ENCODE results near the gene CYREN. TPM values are rescaled to one million over a fixed set of nuclear protein-coding genes. Genes with fewer than 3 reads are reported as not detected.

Gene CYREN
- total and polyA plus RNA-seq, 10 donors = 21.2 to 55.0 (median 44.1) TPM

GRCh38 chr7:135201350-135201749 lies 30.8 kb upstream of the CYREN start:
- WGBS, 5 donors = 89 to 91% (median 90%) methylated on average over 2 of the region's 2 CpGs
- H3K4me1 ChIP-seq = peaks cover 0 to 29% (median 6%) of the 10 kb centered on the region in 6 donors
- H3K4me3 ChIP-seq = no peak overlapping the region
- H3K9me3 ChIP-seq = no peaks in the 10 kb centered on the region
- DNase-seq = no peak
- intact Hi-C loops (cut with DNase I; ENCODE audit: low total_unique reads) = no loop called here
- H3K27ac ChIP-seq = no peak overlapping the region
- TF ChIP-seq CTCF (IDR thresholded peaks at IDR 0.05 in 8 of 11, conservative IDR thresholded peaks at IDR 0.05 in 3 of 11) = no peak
- no peak for TF ChIP-seq POLR2A (IDR thresholded peaks at IDR 0.05)
- no peak for TF ChIP-seq POLR2AphosphoS5 (IDR thresholded peaks at IDR 0.05)
- H3K27me3 ChIP-seq (replicated peaks in 1 of 7) = no peaks in the 10 kb centered on the region
- peaks cover 2 to 99% (median 70%) of the 10 kb centered on the region in 6 donors for H3K36me3 ChIP-seq

- Histone ChIP-seq H3K36me3 (peaks cover 2 to 100% (median 74%) of the 10 kb centered on the region in 6 donors), H3K9me3 (no peaks in the 10 kb centered on the region), H3K4me3 (no peak overlapping the region), H3K4me1 (peaks cover 0 to 29% (median 6%) of the 10 kb centered on the region in 6 donors), H3K27me3 (replicated peaks in 1 of 7) (no peaks in the 10 kb centered on the region), H3K27ac (no peak overlapping the region)
- intact Hi-C loops (cut with DNase I; ENCODE audit: low total_unique reads) = no loop called here
- TF ChIP-seq POLR2AphosphoS5 (IDR thresholded peaks at IDR 0.05) (no peak), CTCF (IDR thresholded peaks at IDR 0.05 in 8 of 11, conservative IDR thresholded peaks at IDR 0.05 in 3 of 11) (no peak), POLR2A (IDR thresholded peaks at IDR 0.05) (no peak)
- WGBS, 5 donors = 90 to 98% (median 93%) methylated on average over 3 of the region's 3 CpGs
- no peak for DNase-seq
These were observed 30.4 kb upstream of the CYREN start for GRCh38 chr7:135200821-135201331.

GRCh38 chr7:135199439-135199838 lies 28.9 kb upstream of the CYREN start:
- Histone ChIP-seq H3K27ac (no peak overlapping the region), H3K36me3 (peaks cover 2 to 100% (median 77%) of the 10 kb centered on the region in 6 donors), H3K27me3 (replicated peaks in 1 of 7) (no peaks in the 10 kb centered on the region), H3K9me3 (no peaks in the 10 kb centered on the region), H3K4me3 (no peak overlapping the region), H3K4me1 (peaks cover 0 to 25% (median 5%) of the 10 kb centered on the region in 6 donors)
- WGBS, 5 donors = 88 to 96% (median 94%) methylated on average over 4 of the region's 4 CpGs
- peak; percentile 14 for DNase-seq
- intact Hi-C loops (cut with DNase I; ENCODE audit: low total_unique reads) = no loop called here
- no peak for TF ChIP-seq POLR2A (IDR thresholded peaks at IDR 0.05)

- no peak for DNase-seq
- H3K36me3 ChIP-seq = peaks cover 2 to 100% (median 80%) of the 10 kb centered on the region in 6 donors
- TF ChIP-seq POLR2AphosphoS5 (IDR thresholded peaks at IDR 0.05) = no peak
- no peak overlapping the region for H3K4me3 ChIP-seq
- no peaks in the 10 kb centered on the region for H3K9me3 ChIP-seq
- no peaks in the 10 kb centered on the region for H3K27me3 ChIP-seq (replicated peaks in 1 of 7)
- 88 to 97% (median 95%) methylated on average over 12 to 15 of the region's 15 CpGs for WGBS, 5 donors
- H3K4me1 ChIP-seq = peaks cover 0 to 12% (median 0%) of the 10 kb centered on the region in 6 donors
- H3K27ac ChIP-seq = no peak overlapping the region
- intact Hi-C loops (cut with DNase I; ENCODE audit: low total_unique reads) = no loop called here
These were observed 27.6 kb upstream of the CYREN start for GRCh38 chr7:135197906-135198655.

GRCh38 chr7:135197343-135197742 lies 26.8 kb upstream of the CYREN start:
- peaks cover 2 to 100% (median 85%) of the 10 kb centered on the region in 6 donors for H3K36me3 ChIP-seq
- peak; percentile 60 for DNase-seq
- H3K27me3 ChIP-seq (replicated peaks in 1 of 7) = no peaks in the 10 kb centered on the region
- WGBS, 5 donors = 80 to 97% (median 94%) methylated on average over 2 of the region's 2 CpGs
- intact Hi-C loops (cut with DNase I; ENCODE audit: low total_unique reads) = no loop called here
- peaks cover 0 to 6% (median 0%) of the 10 kb centered on the region in 6 donors for H3K4me1 ChIP-seq
- TF ChIP-seq POLR2A (IDR thresholded peaks at IDR 0.05) (no peak), POLR2AphosphoS5 (IDR thresholded peaks at IDR 0.05) (no peak), CTCF (IDR thresholded peaks at IDR 0.05 in 8 of 11, conservative IDR thresholded peaks at IDR 0.05 in 3 of 11) (no peak)
- no peak overlapping the region for H3K27ac ChIP-seq
- no peak overlapping the region for H3K4me3 ChIP-seq
- H3K9me3 ChIP-seq = no peaks in the 10 kb centered on the region
